GM23338 (cell line): ENCODE data around the gene FAM98A. TPM values are rescaled to one million over a fixed set of nuclear protein-coding genes. Genes with fewer than 3 reads are reported as not detected.

ENCODE experiments used
- ATAC-seq: fragments of 200-7000 bp; cut with Tn5 transposase; 3 replicates; pipeline ENCODE4 v1.9.1; 2020
- DNase-seq: peaks from one replicate; pipeline ENCODE4 v3.0.0-alpha.2; 2015; ENCODE audit warnings: low spot score
- H2AFZ ChIP-seq: fragments of 200-600 bp; sonication (generic); 2 replicates; pipeline ENCODE4 v1.8.0; 2016; ENCODE audit warnings: antibody characterized with exemption, mild to moderate bottlenecking, moderate library complexity
- H3F3A ChIP-seq: fragments of 200-600 bp; sonication (generic); replicated peaks from 2 replicates; pipeline ENCODE4 v1.8.0; 2017; ENCODE audit warnings: antibody characterized with exemption, mixed run types, low read depth
- H3K27ac ChIP-seq: fragments of 200-600 bp; sonication (generic); 2 replicates; pipeline ENCODE4 v1.6.1; 2016; ENCODE audit warnings: low read depth
- H3K27me3 ChIP-seq: fragments of 200-600 bp; sonication (generic); 2 replicates; pipeline ENCODE4 v1.8.0; 2016; ENCODE audit warnings: mild to moderate bottlenecking, mixed run types, moderate library complexity; ENCODE audit not compliant: insufficient read depth
- H3K36me3 ChIP-seq: fragments of 200-600 bp; sonication (generic); 2 replicates; pipeline ENCODE4 v1.8.0; 2016; ENCODE audit warnings: mild to moderate bottlenecking; ENCODE audit not compliant: insufficient read depth
- H3K4me1 ChIP-seq: fragments of 200-600 bp; sonication (generic); 2 replicates; pipeline ENCODE4 v1.8.0; 2016; ENCODE audit warnings: mild to moderate bottlenecking, moderate library complexity; ENCODE audit not compliant: insufficient read depth
- H3K4me2 ChIP-seq: fragments of 200-600 bp; sonication (generic); 2 replicates; pipeline ENCODE4 v1.7.1; 2017; ENCODE audit warnings: mixed run types
- H3K4me3 ChIP-seq: fragments of 200-600 bp; sonication (generic); 2 replicates; pipeline ENCODE4 v1.6.1; 2016; ENCODE audit warnings: mixed run types
- H3K79me2 ChIP-seq: fragments of 200-600 bp; sonication (generic); replicated peaks from 2 replicates; pipeline ENCODE4 v1.8.0; 2017; ENCODE audit warnings: mild to moderate bottlenecking; ENCODE audit not compliant: insufficient read depth
- H3K9me2 ChIP-seq: fragments of 200-600 bp; sonication (generic); 2 replicates; pipeline ENCODE4 v1.8.0; 2017; ENCODE audit not compliant: insufficient read depth
- H4K20me1 ChIP-seq: fragments of 200-600 bp; sonication (generic); replicated peaks from 2 replicates; pipeline ENCODE4 v1.8.0; 2017; ENCODE audit warnings: mild to moderate bottlenecking; ENCODE audit not compliant: insufficient read depth
- H3K27ac Mint-ChIP-seq: 2 replicates; pipeline ENCODE4 v1.8.0; 2020; ENCODE audit warnings: inconsistent platforms, mild to moderate bottlenecking, moderate library complexity, mixed read lengths
- H3K27me3 Mint-ChIP-seq: 3 replicates; pipeline ENCODE4 v1.8.0; 2022; ENCODE audit warnings: low read depth, mild to moderate bottlenecking, moderate library complexity, mixed read lengths, inconsistent platforms; ENCODE audit not compliant: insufficient read depth, poor library complexity
- H3K36me3 Mint-ChIP-seq: 3 replicates; pipeline ENCODE4 v1.8.0; 2021; ENCODE audit warnings: low read depth, mild to moderate bottlenecking, inconsistent platforms, moderate library complexity, mixed read lengths
- H3K4me1 Mint-ChIP-seq: 3 replicates; pipeline ENCODE4 v1.8.0; 2020; ENCODE audit warnings: mild to moderate bottlenecking, inconsistent platforms, mixed read lengths
- H3K4me3 Mint-ChIP-seq: 3 replicates; pipeline ENCODE4 v1.8.0; 2021; ENCODE audit warnings: moderate library complexity, mild to moderate bottlenecking, inconsistent platforms, mixed read lengths
- H3K9me3 Mint-ChIP-seq: 3 replicates; pipeline ENCODE4 v1.8.0; 2020; ENCODE audit warnings: moderate library complexity, mild to moderate bottlenecking, inconsistent platforms, mixed read lengths
- CREB1 ChIP-seq: fragments of 250-450 bp; sonication (Bioruptor Pico); IDR thresholded peaks from 2 replicates; pipeline ENCODE4 v1.5.0; 2020; ENCODE audit warnings: low read depth, mild to moderate bottlenecking, moderate library complexity
- CTCF ChIP-seq, 2 experiments: fragments of 200-600 bp in 1 of 2; sonication (generic) in 1 of 2; conservative IDR thresholded peaks; 2 replicates each; pipeline versions ENCODE4 v1.5.1 to v1.6.1; 2016 to 2017; ENCODE audit warnings: antibody characterized with exemption in 2 of 2, low read depth in 2 of 2, mild to moderate bottlenecking in 2 of 2, moderate library complexity in 1 of 2
- ETS1 ChIP-seq: IDR thresholded peaks from 2 replicates; pipeline ENCODE4 v1.6.1; 2016; ENCODE audit warnings: antibody characterized with exemption
- EZH2 ChIP-seq: fragments of 200-600 bp; sonication (generic); IDR thresholded peaks from one replicate; pipeline ENCODE4 v1.8.0; 2017; ENCODE audit warnings: antibody characterized with exemption, mild to moderate bottlenecking, low read depth; ENCODE audit not compliant: unreplicated experiment
- EZH2phosphoT487 ChIP-seq: fragments of 200-600 bp; sonication (generic); IDR thresholded peaks from one replicate; pipeline ENCODE4 v1.8.1; 2018; ENCODE audit warnings: antibody characterized with exemption; ENCODE audit not compliant: unreplicated experiment
- JUNB ChIP-seq: IDR thresholded peaks from one replicate; pipeline ENCODE4 v1.6.1; 2016; ENCODE audit warnings: antibody characterized with exemption; ENCODE audit not compliant: unreplicated experiment
- NANOG ChIP-seq: IDR thresholded peaks from 2 replicates; pipeline ENCODE4 v1.6.1; 2016; ENCODE audit warnings: antibody characterized with exemption, borderline replicate concordance
- REST ChIP-seq: IDR thresholded peaks from one replicate; pipeline ENCODE4 v1.6.1; 2018; ENCODE audit warnings: antibody characterized with exemption; ENCODE audit not compliant: unreplicated experiment
- STAT1 ChIP-seq: IDR thresholded peaks from one replicate; pipeline ENCODE4 v1.6.1; 2016; ENCODE audit warnings: antibody characterized with exemption; ENCODE audit not compliant: unreplicated experiment
- ZNF114 ChIP-seq: fragments of 250-450 bp; sonication (Bioruptor Pico); IDR thresholded peaks from 2 replicates; pipeline ENCODE4 v1.5.0; 2020; ENCODE audit warnings: mild to moderate bottlenecking, moderate library complexity
- polyA plus RNA-seq: library from polyadenylated mRNA; unstranded; fragments of >200 nt; fragmentation: Nextera tagmentation; extraction: Ambion mirVana; gene quantifications from 2 replicates; pipeline ENCODE4 v1.2.1, GENCODE V29; 2016
- total RNA-seq: library from RNA; depleted of rRNA; stranded (reverse); fragments of >200 nt; shearing (Covaris generic); gene quantifications from 2 replicates; pipeline ENCODE4 v1.2.3, GENCODE V29; 2014

Gene FAM98A
- total and polyA plus RNA-seq, 2 experiments from 2014 or later = 68.6 to 149 TPM

GRCh38 chr2:33561872-33562271 lies 37.2 kb downstream of the FAM98A start:
- Mint-ChIP-seq H3K27ac (no peak overlapping the region), H3K36me3 (peaks cover 2% of the 10 kb centered on the region; the same call in 2 of the 3 replicates)
- no peak for TF ChIP-seq EZH2phosphoT487
- no peak for TF ChIP-seq ZNF114 (CRISPR knock-in tag)
- TF ChIP-seq CTCF (conservative IDR thresholded peaks at IDR 0.05; ENCODE audit: low read depth in 2 of 2) = no peak
- no peak for TF ChIP-seq CREB1 (CRISPR knock-in tag)
- TF ChIP-seq ETS1 = no peak
- no peak for TF ChIP-seq NANOG
- TF ChIP-seq REST = no peak

GRCh38 chr2:33560017-33560416 lies 39.1 kb downstream of the FAM98A start:
- H3K4me1 Mint-ChIP-seq = peaks cover 10% of the 10 kb centered on the region
- no peaks in the 10 kb centered on the region for H3K36me3 ChIP-seq
- no peak overlapping the region for H3K4me3 ChIP-seq
- H3K36me3 Mint-ChIP-seq = peaks cover 2% of the 10 kb centered on the region; the same call in 2 of the 3 replicates
- no peaks in the 10 kb centered on the region for H3K9me2 ChIP-seq
- H3K27me3 Mint-ChIP-seq = no peaks in the 10 kb centered on the region
- H3K27me3 ChIP-seq = no peaks in the 10 kb centered on the region
- DNase-seq (no peak), ATAC-seq (no peak)
- H3K4me2 ChIP-seq = no peak overlapping the region
- no peak overlapping the region for H2AFZ ChIP-seq
- no peak overlapping the region for H3K27ac Mint-ChIP-seq
- no peaks in the 10 kb centered on the region for H3F3A ChIP-seq
- no peak overlapping the region for H3K27ac ChIP-seq
- H3K9me3 Mint-ChIP-seq = no peaks in the 10 kb centered on the region; the same call in 2 of the 3 replicates
- H3K79me2 ChIP-seq = no peaks in the 10 kb centered on the region
- peaks cover 8% of the 10 kb centered on the region for H3K4me1 ChIP-seq
- H3K4me3 Mint-ChIP-seq = no peak overlapping the region
- no peaks in the 10 kb centered on the region for H4K20me1 ChIP-seq
- no peak for TF ChIP-seq ZNF114 (CRISPR knock-in tag)
- TF ChIP-seq STAT1 = no peak
- no peak for TF ChIP-seq JUNB
- no peak for TF ChIP-seq EZH2
- no peak for TF ChIP-seq NANOG
- TF ChIP-seq EZH2phosphoT487 = no peak

More at GRCh38 chr2:33561872-33562271, 37.2 kb downstream of the FAM98A start:
- Histone ChIP-seq H3K4me2 (no peak overlapping the region), H3K79me2 (no peaks in the 10 kb centered on the region), H3K4me1 (no peaks in the 10 kb centered on the region), H3K27me3 (no peaks in the 10 kb centered on the region), H3K4me3 (no peak overlapping the region), H3F3A (no peaks in the 10 kb centered on the region), H3K36me3 (no peaks in the 10 kb centered on the region), H3K27ac (no peak overlapping the region), H2AFZ (no peak overlapping the region), H3K9me2 (no peaks in the 10 kb centered on the region), H4K20me1 (no peaks in the 10 kb centered on the region)
- DNase-seq (no peak), ATAC-seq (no peak)
- Mint-ChIP-seq H3K9me3 (no peaks in the 10 kb centered on the region; the same call in 2 of the 3 replicates), H3K4me1 (no peaks in the 10 kb centered on the region), H3K27me3 (no peaks in the 10 kb centered on the region), H3K4me3 (no peak overlapping the region)
